H9 (cell line): ENCODE measurements around the gene CIAO1. TPM values are rescaled to one million over a fixed set of nuclear protein-coding genes. Genes with fewer than 3 reads are reported as not detected.

Experiments used
- DNase-seq: peaks from one replicate; pipeline ENCODE4 v3.0.0-alpha.2; 2017
- H2AFZ ChIP-seq: one replicate; pipeline ENCODE4 v1.6.1; 2013; ENCODE audit warnings: mild to moderate bottlenecking, low read length, control low read depth, moderate library complexity
- H2AK5ac ChIP-seq: 2 replicates; pipeline ENCODE4 v1.6.1; 2013; ENCODE audit warnings: low read length, control low read depth, mixed read lengths; ENCODE audit not compliant: insufficient read length
- H2BK120ac ChIP-seq: one replicate; pipeline ENCODE4 v1.6.1; 2013; ENCODE audit warnings: low read depth, mild to moderate bottlenecking, low read length, control low read depth, inconsistent platforms; ENCODE audit not compliant: poor library complexity, severe bottlenecking
- H2BK12ac ChIP-seq: 2 replicates; pipeline ENCODE4 v1.6.1; 2013; ENCODE audit warnings: low read length, control low read depth, mixed read lengths, low read depth; ENCODE audit not compliant: insufficient read length
- H2BK15ac ChIP-seq: 2 replicates; pipeline ENCODE4 v1.6.1; 2013; ENCODE audit warnings: low read depth, low read length, control low read depth
- H2BK20ac ChIP-seq: one replicate; pipeline ENCODE4 v1.6.1; 2013; ENCODE audit warnings: low read depth, mild to moderate bottlenecking, low read length, control low read depth, inconsistent platforms; ENCODE audit not compliant: poor library complexity, severe bottlenecking
- H2BK5ac ChIP-seq: 2 replicates; pipeline ENCODE4 v1.6.1; 2013; ENCODE audit warnings: low read length, control low read depth, mixed read lengths; ENCODE audit not compliant: insufficient read length
- H3K14ac ChIP-seq: 2 replicates; pipeline ENCODE4 v1.6.1; 2013; ENCODE audit warnings: low read length, control low read depth; ENCODE audit not compliant: insufficient read depth
- H3K18ac ChIP-seq: 2 replicates; pipeline ENCODE4 v1.6.1; 2013; ENCODE audit warnings: low read depth, mild to moderate bottlenecking, mixed read lengths, low read length, control low read depth; ENCODE audit not compliant: insufficient read length
- H3K23ac ChIP-seq: 2 replicates; pipeline ENCODE4 v1.6.1; 2013; ENCODE audit warnings: low read length, control low read depth, mixed read lengths, low read depth; ENCODE audit not compliant: insufficient read length
- H3K23me2 ChIP-seq: 2 replicates; pipeline ENCODE4 v1.6.1; 2013; ENCODE audit warnings: low read depth, mild to moderate bottlenecking, mixed read lengths, low read length, control low read depth; ENCODE audit not compliant: insufficient read length, poor library complexity, severe bottlenecking
- H3K27ac ChIP-seq: 2 replicates; pipeline ENCODE4 v1.5.1; 2013; ENCODE audit warnings: low read length, control low read depth, mixed read lengths, low read depth; ENCODE audit not compliant: insufficient read length
- H3K27me3 ChIP-seq: 2 replicates; pipeline ENCODE4 v1.6.1; 2013; ENCODE audit warnings: low read length, control low read depth, inconsistent platforms; ENCODE audit not compliant: insufficient read depth
- H3K4ac ChIP-seq: 2 replicates; pipeline ENCODE4 v1.6.1; 2013; ENCODE audit warnings: low read depth, mild to moderate bottlenecking, control low read depth, inconsistent platforms, low read length, moderate library complexity
- H3K4me1 ChIP-seq: 2 replicates; pipeline ENCODE4 v1.6.1; 2013; ENCODE audit warnings: low read length, control low read depth, inconsistent platforms; ENCODE audit not compliant: insufficient read depth
- H3K4me2 ChIP-seq: 2 replicates; pipeline ENCODE4 v1.6.1; 2013; ENCODE audit warnings: low read length, control low read depth, mixed read lengths; ENCODE audit not compliant: insufficient read length, insufficient read depth
- H3K56ac ChIP-seq: 2 replicates; pipeline ENCODE4 v1.6.1; 2013; ENCODE audit warnings: low read depth, mild to moderate bottlenecking, mixed read lengths, low read length, control low read depth; ENCODE audit not compliant: insufficient read length
- H3K79me1 ChIP-seq: 2 replicates; pipeline ENCODE4 v1.6.1; 2013; ENCODE audit warnings: low read depth, mild to moderate bottlenecking, moderate library complexity, low read length, control low read depth, inconsistent platforms; ENCODE audit not compliant: insufficient read depth, poor library complexity, severe bottlenecking
- H3K79me2 ChIP-seq: 2 replicates; pipeline ENCODE4 v1.6.1; 2013; ENCODE audit warnings: low read length, control low read depth, inconsistent platforms; ENCODE audit not compliant: insufficient read depth
- H3K9ac ChIP-seq: 2 replicates; pipeline ENCODE4 v1.6.1; 2013; ENCODE audit warnings: low read length, control low read depth, mixed read lengths; ENCODE audit not compliant: insufficient read length; ENCODE audit errors: extremely low read depth
- H3K9me3 ChIP-seq: one replicate; pipeline ENCODE4 v1.6.1; 2013; ENCODE audit warnings: low read depth, low read length, inconsistent platforms; ENCODE audit not compliant: control insufficient read depth
- H3T11ph ChIP-seq: one replicate; pipeline ENCODE4 v1.6.1; 2013; ENCODE audit warnings: mild to moderate bottlenecking, low read length, control low read depth, inconsistent platforms
- H4K20me1 ChIP-seq: one replicate; pipeline ENCODE4 v1.6.1; 2013; ENCODE audit not compliant: control insufficient read depth, insufficient read length, insufficient read depth
- H4K5ac ChIP-seq: 2 replicates; pipeline ENCODE4 v1.6.1; 2013; ENCODE audit warnings: low read depth, mild to moderate bottlenecking, mixed read lengths, low read length, control low read depth; ENCODE audit not compliant: insufficient read length
- H4K8ac ChIP-seq: replicated peaks from 2 replicates; pipeline ENCODE4 v1.6.1; 2013; ENCODE audit warnings: low read length, control low read depth, mixed read lengths, low read depth; ENCODE audit not compliant: insufficient read length
- H4K91ac ChIP-seq: 2 replicates; pipeline ENCODE4 v1.6.1; 2013; ENCODE audit warnings: low read depth, mild to moderate bottlenecking, moderate library complexity, mixed read lengths, low read length, control low read depth; ENCODE audit not compliant: insufficient read length
- H3K27ac Mint-ChIP-seq, 3 experiments: 2 replicates in 2 of 3; 3 replicates in 1 of 3; pipeline ENCODE4 v1.8.0; 2020 to 2021; ENCODE audit warnings: mixed read lengths in 3 of 3, mild to moderate bottlenecking in 1 of 3, moderate library complexity in 1 of 3
- H3K27me3 Mint-ChIP-seq: 2 replicates; pipeline ENCODE4 v1.8.0; 2021; ENCODE audit warnings: low read depth, mild to moderate bottlenecking, moderate library complexity, mixed read lengths
- H3K36me3 Mint-ChIP-seq, 3 experiments: 2 replicates in 2 of 3; 3 replicates in 1 of 3; pipeline ENCODE4 v1.8.0; 2020 to 2021; ENCODE audit warnings: low read depth in 3 of 3, mixed read lengths in 3 of 3; ENCODE audit not compliant: insufficient read depth in 1 of 3
- H3K4me1 Mint-ChIP-seq, 2 experiments: 2 replicates each; pipeline ENCODE4 v1.8.0; 2020; ENCODE audit warnings: mixed read lengths in 2 of 2
- H3K4me3 Mint-ChIP-seq, 2 experiments: 2 replicates in 1 of 2; 3 replicates in 1 of 2; pipeline ENCODE4 v1.8.0; 2020 to 2021; ENCODE audit warnings: mild to moderate bottlenecking in 2 of 2, mixed read lengths in 2 of 2, moderate library complexity in 1 of 2
- H3K9me3 Mint-ChIP-seq, 2 experiments: 2 replicates in 1 of 2; 3 replicates in 1 of 2; pipeline ENCODE4 v1.8.0; 2020; ENCODE audit warnings: mild to moderate bottlenecking in 2 of 2, mixed read lengths in 2 of 2, moderate library complexity in 1 of 2
- CTCF ChIP-seq: fragments of 200-600 bp; sonication (generic); conservative IDR thresholded peaks from 3 replicates; pipeline ENCODE4 v1.8.0; 2021; ENCODE audit warnings: antibody characterized with exemption, mild to moderate bottlenecking
- WGBS: extraction: QIAGEN DNeasy Blood & Tissue Kit; methylation state at CpG from one replicate; pipeline ENCODE4 v1.1.7; 2013; ENCODE audit warnings: missing lambda C conversion rate, low lambda C conversion rate, mixed read lengths; ENCODE audit not compliant: insufficient read length; ENCODE audit errors: extremely low coverage; 5-methylcytosine and 5-hydroxymethylcytosine counted together
- total RNA-seq: library from RNA; stranded (reverse); gene quantifications from 2 replicates; pipeline ENCODE4 v1.2.1, GENCODE V29; 2021

The CIAO1 gene
- total RNA-seq, 1 experiment from 2014 or later: 67.6 TPM

- Histone ChIP-seq H2BK12ac (no peak overlapping the region), H4K20me1 (no peaks in the 10 kb centered on the region)
These were observed 32.6 kb upstream of the CIAO1 start for GRCh38 chr2:96233436-96233835.

More at GRCh38 chr2:96233436-96233835, 32.6 kb upstream of the CIAO1 start:
- H3K4me1 ChIP-seq: no peaks in the 10 kb centered on the region
- H3K79me1 ChIP-seq: peaks cover 3% of the 10 kb centered on the region
- H3K23me2 ChIP-seq: no peaks in the 10 kb centered on the region
- H3T11ph ChIP-seq: no peak overlapping the region
- Mint-ChIP-seq H3K9me3 (no peaks in the 10 kb centered on the region), H3K4me1 (no peaks in the 10 kb centered on the region), H3K27ac (no peak overlapping the region), H3K27me3 (no peaks in the 10 kb centered on the region), H3K4me3 (no peak overlapping the region), H3K36me3 (no peaks in the 10 kb centered on the region)
- no peak overlapping the region for H3K56ac ChIP-seq
- no peak overlapping the region for H3K23ac ChIP-seq
- no peak overlapping the region for H2BK20ac ChIP-seq
- H3K9ac ChIP-seq: no peak overlapping the region
- no peak overlapping the region for H2AK5ac ChIP-seq
- no peak overlapping the region for H3K27ac ChIP-seq
- H4K8ac ChIP-seq: no peak overlapping the region
- H2BK15ac ChIP-seq: no peak overlapping the region
- no peaks in the 10 kb centered on the region for H3K27me3 ChIP-seq
- no CpG with 5 or more reads among the region's 6 CpGs for WGBS
- no peak overlapping the region for H2BK120ac ChIP-seq
- H4K5ac ChIP-seq: no peak overlapping the region
- H3K18ac ChIP-seq: no peak overlapping the region
- no peak overlapping the region for H4K91ac ChIP-seq
- no peak overlapping the region for H3K4ac ChIP-seq
- H3K4me2 ChIP-seq: no peak overlapping the region
- no peak overlapping the region for H3K14ac ChIP-seq
- TF ChIP-seq CTCF: no peak
- no peak overlapping the region for H2BK5ac ChIP-seq
- H3K79me2 ChIP-seq: no peaks in the 10 kb centered on the region
- no peaks in the 10 kb centered on the region for H3K9me3 ChIP-seq
- H2AFZ ChIP-seq: no peak overlapping the region
- DNase-seq: no peak
